Activated naive CD4-positive, alpha-beta T cell (primary cell): Measurements from ENCODE around the gene CNPPD1.

Experiments
- DNase-seq, 4 experiments: peaks; one replicate each; lab custom pipeline; 2025; lab: John Stamatoyannopoulos, UW

CNPPD1 gene

GRCh38 chr2:219122202-219122980 is 54.3 kb downstream of the CNPPD1 start:
- no peak for DNase-seq
